H1 (cell line): ENCODE results near the gene TRIM71. TPM values are rescaled to one million over a fixed set of nuclear protein-coding genes. Genes with fewer than 3 reads are reported as not detected.

Experiments used
- CTCF ChIA-PET: fragments of 300-600 bp; sonication (Branson Sonifier 250); formaldehyde crosslinking; loops from one replicate; lab custom pipeline; 2021; ENCODE audit not compliant: partially characterized antibody; lab: Charles Lee
- POLR2A ChIA-PET: fragments of 300-600 bp; sonication (Branson Sonifier 250); formaldehyde crosslinking; loops from one replicate; lab custom pipeline; 2021; ENCODE audit warnings: inconsistent platforms; ENCODE audit not compliant: partially characterized antibody; lab: Charles Lee
- DNase-seq, 2 experiments: peaks; one replicate each; pipeline versions ENCODE4 v3.0.0 to v3.0.0-alpha.2; 2010 to 2022; ENCODE audit warnings: low spot score in 2 of 2, low read depth in 1 of 2, mixed read lengths in 1 of 2
- FAIRE-seq: peaks from 2 replicates; lab custom pipeline; 2011; peaks lifted over from hg19 to GRCh38; lab: Jason Lieb, UNC
- H2AFZ ChIP-seq: 2 replicates; pipeline ENCODE4 v1.8.1; 2012; ENCODE audit warnings: low read length, inconsistent platforms
- H2AK5ac ChIP-seq: 2 replicates; pipeline ENCODE4 v1.6.1; 2013; ENCODE audit warnings: low read depth, low read length
- H2BK120ac ChIP-seq: replicated peaks from 2 replicates; pipeline ENCODE3; 2013; ENCODE audit warnings: low read depth, low read length, inconsistent platforms
- H2BK12ac ChIP-seq: 2 replicates; pipeline ENCODE4 v1.6.1; 2013; ENCODE audit warnings: low read depth, low read length
- H2BK15ac ChIP-seq: 2 replicates; pipeline ENCODE4 v1.6.1; 2013; ENCODE audit warnings: low read length
- H2BK20ac ChIP-seq: 2 replicates; pipeline ENCODE4 v1.6.1; 2013; ENCODE audit warnings: low read length
- H2BK5ac ChIP-seq: 2 replicates; pipeline ENCODE4 v1.6.1; 2013; ENCODE audit warnings: low read depth, low read length
- H3K14ac ChIP-seq: 2 replicates; pipeline ENCODE4 v1.6.1; 2013; ENCODE audit warnings: inconsistent platforms; ENCODE audit not compliant: insufficient read length
- H3K18ac ChIP-seq: 2 replicates; pipeline ENCODE4 v1.6.1; 2013; ENCODE audit warnings: low read length; ENCODE audit errors: extremely low read depth
- H3K23ac ChIP-seq: 2 replicates; pipeline ENCODE4 v1.6.1; 2013; ENCODE audit warnings: inconsistent platforms; ENCODE audit not compliant: insufficient read length
- H3K23me2 ChIP-seq: 2 replicates; pipeline ENCODE4 v1.6.1; 2013; ENCODE audit warnings: low read depth, low read length
- H3K27ac ChIP-seq: 2 replicates; pipeline ENCODE4 v1.6.1; 2011; ENCODE audit warnings: low read depth, low read length, inconsistent platforms
- H3K27me3 ChIP-seq, 4 experiments: replicated peaks in 1 of 4; 1 replicate in 1 of 4; 2 replicates in 3 of 4; pipeline versions ENCODE4 v1.6.1 to v1.8.1; 2011 to 2013; ENCODE audit warnings: low read length in 3 of 4, mild to moderate bottlenecking in 3 of 4, inconsistent platforms in 2 of 4, mixed read lengths in 2 of 4, moderate library complexity in 1 of 4; ENCODE audit not compliant: control insufficient read depth in 3 of 4, insufficient read depth in 3 of 4; ENCODE audit errors: extremely low read depth in 1 of 4
- H3K36me3 ChIP-seq, 4 experiments: 2 replicates each; pipeline versions ENCODE4 v1.6.1 to v1.8.1; 2011 to 2013; ENCODE audit warnings: mild to moderate bottlenecking in 4 of 4, low read length in 3 of 4, moderate library complexity in 2 of 4, control low read depth in 1 of 4, inconsistent platforms in 1 of 4; ENCODE audit not compliant: insufficient read depth in 4 of 4, control insufficient read depth in 2 of 4
- H3K4ac ChIP-seq: replicated peaks from 2 replicates; pipeline ENCODE3; 2013; ENCODE audit warnings: low read length, low read depth, mixed read lengths, inconsistent platforms; ENCODE audit not compliant: insufficient read length
- H3K4me1 ChIP-seq, 4 experiments: replicated peaks in 1 of 4; 1 replicate in 1 of 4; 2 replicates in 3 of 4; pipeline versions ENCODE4 v1.6.1 to v1.8.1; 2011 to 2013; ENCODE audit warnings: low read length in 3 of 4, inconsistent platforms in 2 of 4, mixed read lengths in 1 of 4; ENCODE audit not compliant: insufficient read depth in 4 of 4, control insufficient read depth in 3 of 4
- H3K4me2 ChIP-seq, 2 experiments: 2 replicates each; pipeline versions ENCODE4 v1.6.1 to v1.8.1; 2011 to 2013; ENCODE audit warnings: low read depth in 2 of 2, low read length in 2 of 2, control low read depth in 1 of 2, inconsistent platforms in 1 of 2, mild to moderate bottlenecking in 1 of 2; ENCODE audit not compliant: insufficient read depth in 1 of 2
- H3K4me3 ChIP-seq, 4 experiments: fragments of 200-600, 300-600 bp in 1 of 4; sonication (generic), shearing (Covaris generic), sonication (Bioruptor Twin) in 1 of 4; 2 replicates each; pipeline versions ENCODE4 v1.5.1 to v1.8.1; 2011 to 2016; ENCODE audit warnings: low read length in 4 of 4, low read depth in 3 of 4, control low read depth in 2 of 4, inconsistent platforms in 2 of 4, mild to moderate bottlenecking in 2 of 4, mixed read lengths in 1 of 4, moderate library complexity in 1 of 4; ENCODE audit not compliant: insufficient read depth in 2 of 4; ENCODE audit errors: extremely low read depth in 1 of 4
- H3K56ac ChIP-seq: replicated peaks from 2 replicates; pipeline ENCODE3; 2013; ENCODE audit warnings: low read depth, mild to moderate bottlenecking, mixed read lengths, low read length, inconsistent platforms; ENCODE audit not compliant: insufficient read length
- H3K79me1 ChIP-seq: 2 replicates; pipeline ENCODE4 v1.6.1; 2013; ENCODE audit warnings: low read depth, low read length, control low read depth
- H3K79me2 ChIP-seq, 2 experiments: 2 replicates each; pipeline versions ENCODE4 v1.6.1 to v1.8.1; 2012 to 2013; ENCODE audit warnings: low read length in 2 of 2, mild to moderate bottlenecking in 2 of 2, inconsistent platforms in 1 of 2; ENCODE audit not compliant: insufficient read depth in 2 of 2, control insufficient read depth in 1 of 2
- H3K9ac ChIP-seq, 4 experiments: replicated peaks in 1 of 4; 1 replicate in 1 of 4; 2 replicates in 3 of 4; pipeline versions ENCODE4 v1.6.1 to v1.8.1; 2011 to 2013; ENCODE audit warnings: low read depth in 3 of 4, low read length in 3 of 4, control low read depth in 2 of 4, mild to moderate bottlenecking in 2 of 4, moderate library complexity in 2 of 4, inconsistent platforms in 1 of 4; ENCODE audit errors: extremely low read depth in 1 of 4
- H3K9me3 ChIP-seq, 2 experiments: 2 replicates each; pipeline versions ENCODE4 v1.6.1 to v1.8.1; 2012 to 2013; ENCODE audit warnings: mild to moderate bottlenecking in 2 of 2, moderate library complexity in 2 of 2, control low read depth in 1 of 2, inconsistent platforms in 1 of 2, low read depth in 1 of 2, low read length in 1 of 2, mixed read lengths in 1 of 2; ENCODE audit not compliant: insufficient read depth in 2 of 2
- H4K20me1 ChIP-seq, 2 experiments: replicated peaks in 1 of 2; 2 replicates each; pipeline versions ENCODE3 to v1.8.1; 2011 to 2013; ENCODE audit warnings: inconsistent platforms in 2 of 2, low read length in 2 of 2, mild to moderate bottlenecking in 1 of 2; ENCODE audit not compliant: insufficient read depth in 2 of 2, control insufficient read depth in 1 of 2
- H4K5ac ChIP-seq: 2 replicates; pipeline ENCODE4 v1.6.1; 2013; ENCODE audit warnings: low read length, low read depth, mixed read lengths, inconsistent platforms; ENCODE audit not compliant: insufficient read length
- H4K8ac ChIP-seq: 2 replicates; pipeline ENCODE4 v1.8.0; 2013; ENCODE audit warnings: mild to moderate bottlenecking, moderate library complexity, low read length, inconsistent platforms; ENCODE audit not compliant: insufficient read depth; ENCODE audit errors: extremely low read depth
- H4K91ac ChIP-seq: replicated peaks from 2 replicates; pipeline ENCODE3; 2013; ENCODE audit warnings: low read length, mixed read lengths, inconsistent platforms; ENCODE audit not compliant: insufficient read length
- ASH2L ChIP-seq: fragments of 200-600, 300-600 bp; sonication (generic); IDR thresholded peaks from one replicate; pipeline ENCODE4 v1.7.1; 2017; ENCODE audit warnings: low read length
- POLR2AphosphoS5 ChIP-seq: IDR thresholded peaks from 2 replicates; pipeline ENCODE4 v1.6.1; 2011; ENCODE audit warnings: low read depth, low read length
- SAP30 ChIP-seq: fragments of 300-600 bp; sonication (generic); IDR thresholded peaks from 2 replicates; pipeline ENCODE4 v1.7.1; 2012; ENCODE audit warnings: low read length, moderate library complexity, mild to moderate bottlenecking, inconsistent platforms; ENCODE audit not compliant: insufficient read depth, insufficient replicate concordance
- TCF12 ChIP-seq: IDR thresholded peaks from 2 replicates; pipeline ENCODE4 v1.6.1; 2011; ENCODE audit warnings: low read depth, mild to moderate bottlenecking, low read length
- WGBS, 2 experiments: shearing (Covaris generic) in 1 of 2; methylation state at CpG; one replicate each; pipeline versions ENCODE4 v1.1.6 to v1.1.7; 2013 to 2015; ENCODE audit warnings: low lambda C conversion rate in 2 of 2, mixed read lengths in 2 of 2, inconsistent platforms in 1 of 2, low coverage in 1 of 2, missing lambda C conversion rate in 1 of 2; ENCODE audit not compliant: insufficient replicate concordance in 2 of 2, insufficient coverage in 1 of 2, insufficient read length in 1 of 2; ENCODE audit errors: extremely low coverage in 1 of 2, missing lambda C conversion rate in 1 of 2; 5-methylcytosine and 5-hydroxymethylcytosine counted together
- polyA plus RNA-seq, 7 experiments: library from polyadenylated mRNA; depleted of rRNA in 3 of 7; stranded (reverse) in 5 of 7; unstranded in 2 of 7; fragments of >200 nt in 5 of 7; fragments of 200-250 nt in 2 of 7; gene quantifications; 1 replicate in 5 of 7; 2 replicates in 1 of 7; 4 replicates in 1 of 7; pipeline versions ENCODE4 v1.2.1 to v1.2.3, GENCODE V29; 2011 to 2013; ENCODE audit warnings: missing spikeins in 2 of 7, mixed read lengths in 2 of 7
- total RNA-seq: library from RNA; stranded (reverse); fragmentation: NEBNext Ultra II Directional; extraction: Animal tissue kit (Norgen Biotek cat#: 25700); gene quantifications from 2 replicates; pipeline ENCODE4 v1.2.1, GENCODE V29; 2021

Gene TRIM71
- total and polyA plus RNA-seq, 2 of the 8 experiments (the other 6 are each of a cell fraction or from before 2014, with no cell fraction given): 53.7 to 293 TPM

DNA sequence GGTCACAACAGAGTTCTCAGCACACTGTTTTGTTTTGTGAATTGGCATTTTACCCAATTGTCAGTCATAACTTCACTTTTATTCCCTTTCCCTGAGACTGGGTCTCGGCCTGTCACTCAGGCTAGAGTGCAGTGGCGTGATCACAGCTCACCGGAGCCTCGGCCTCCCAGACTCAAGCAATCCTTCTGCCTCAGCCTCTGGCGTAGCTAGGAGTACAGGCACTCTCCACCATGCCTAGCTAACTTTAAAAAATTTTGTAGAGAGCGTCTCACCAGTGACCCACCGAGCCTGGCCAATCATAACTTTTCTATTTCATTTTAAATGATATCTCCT is 26.5 kb downstream of the TRIM71 start:
- peaks cover 2% of the 10 kb centered on the region; the same call in 1 of the 2 replicates for H3K79me1 ChIP-seq
- H3K9me3 ChIP-seq: no peaks in the 10 kb centered on the region
- no peak overlapping the region for H4K91ac ChIP-seq
- no peak overlapping the region for H2AFZ ChIP-seq
- TF ChIP-seq SAP30: peak; percentile 45
- no peak; the same call in 1 of the 2 replicates for TF ChIP-seq POLR2AphosphoS5
- peak; percentile 21 for TF ChIP-seq ASH2L
- no peak for TF ChIP-seq TCF12
- no peak for DNase-seq
- no peaks in the 10 kb centered on the region for H3K27me3 ChIP-seq
- peaks cover 2% of the 10 kb centered on the region; the same call in 1 of the 2 replicates for H3K23me2 ChIP-seq
- peak overlapping the region; percentile 39; the same call in 1 of the 2 replicates for H3K18ac ChIP-seq
- H3K14ac ChIP-seq: no peak overlapping the region
- peak overlapping the region; percentile 1 to 57 (median 26); a peak in 7 of 8 replicates for H3K4me3 ChIP-seq
- H3K4me1 ChIP-seq: peaks cover 48 to 67% (median 64%) of the 10 kb centered on the region in 4 experiments
- H3K56ac ChIP-seq: peak overlapping the region; percentile 52
- no peak overlapping the region for H4K8ac ChIP-seq
- peak overlapping the region; percentile 73 to 93 for H3K4me2 ChIP-seq
- peak overlapping the region; percentile 53; the same call in 1 of the 2 replicates for H3K27ac ChIP-seq
- no peak overlapping the region for H3K9ac ChIP-seq
- 0 out of 2 replicates have a peak overlapping the region, but pooled peaks have one; percentile 68 for H2AK5ac ChIP-seq
- H2BK120ac ChIP-seq: no peak overlapping the region
- H4K20me1 ChIP-seq: peaks cover 33 to 36% of the 10 kb centered on the region in 2 experiments
- no peak overlapping the region for H3K4ac ChIP-seq
- no peak overlapping the region for H3K23ac ChIP-seq
- peaks cover 72 to 98% of the 10 kb centered on the region in 2 experiments for H3K79me2 ChIP-seq
- no peak for FAIRE-seq
- H2BK20ac ChIP-seq: no peak overlapping the region
- CTCF ChIA-PET: interaction anchor here (0.6 to 5.5 kb wide), 12 partner anchors 11 to 63 kb away, joined by 3 to 34 read pairs (median 6); no protein-coding TSS in a partner anchor
- peaks cover 0 to 3% (median 0%) of the 10 kb centered on the region in 4 experiments; a peak in 1 of 8 replicates for H3K36me3 ChIP-seq
- 0 out of 2 replicates have a peak overlapping the region, but pooled peaks have one; percentile 37 for H2BK5ac ChIP-seq
- no peak overlapping the region; the same call in 1 of the 2 replicates for H2BK12ac ChIP-seq
- POLR2A ChIA-PET: interaction anchor here (1.3 to 17.0 kb wide), 10 partner anchors 7 to 63 kb away, joined by 3 to 303 read pairs (median 83); partner anchors contain the start of gene TRIM71
- peak overlapping the region; percentile 4 for H4K5ac ChIP-seq
- WGBS, 2 experiments: 4% methylated on average over 7 of the region's 7 CpGs; no CpG with 5 or more reads in 1 of the 2 experiments
- H2BK15ac ChIP-seq: no peak overlapping the region
